ENCODE data around the gene IFT88.

DNA sequence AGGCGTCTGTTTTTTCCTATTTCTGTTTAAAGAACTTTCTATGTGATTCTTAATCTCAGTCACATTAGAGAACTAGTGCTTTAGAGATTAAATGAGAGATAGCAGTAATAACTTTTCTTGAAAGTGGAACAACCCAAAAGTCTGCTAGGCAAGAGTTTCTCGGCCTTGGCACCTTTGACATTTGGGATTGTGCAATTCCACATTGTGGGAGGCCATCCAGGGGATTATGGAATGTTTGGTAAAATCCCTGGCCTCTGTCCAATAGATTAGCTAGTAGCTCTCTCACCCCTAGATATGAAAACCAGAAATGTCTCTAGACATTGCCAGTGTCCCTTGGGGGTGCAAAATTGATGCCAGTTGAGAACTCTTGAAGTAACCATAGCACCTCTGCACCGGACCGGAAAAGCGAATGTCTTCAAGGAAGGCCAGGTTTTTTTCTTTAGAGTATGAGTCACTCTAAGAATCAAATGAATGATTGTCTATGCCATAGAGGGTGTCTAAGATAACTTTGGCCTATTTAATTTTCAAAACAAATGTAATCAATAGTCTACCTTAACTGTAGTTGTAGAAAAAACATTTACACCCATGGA lies 91.6 kb downstream of the IFT88 start:
- TF ChIP-seq, protein P1, sequence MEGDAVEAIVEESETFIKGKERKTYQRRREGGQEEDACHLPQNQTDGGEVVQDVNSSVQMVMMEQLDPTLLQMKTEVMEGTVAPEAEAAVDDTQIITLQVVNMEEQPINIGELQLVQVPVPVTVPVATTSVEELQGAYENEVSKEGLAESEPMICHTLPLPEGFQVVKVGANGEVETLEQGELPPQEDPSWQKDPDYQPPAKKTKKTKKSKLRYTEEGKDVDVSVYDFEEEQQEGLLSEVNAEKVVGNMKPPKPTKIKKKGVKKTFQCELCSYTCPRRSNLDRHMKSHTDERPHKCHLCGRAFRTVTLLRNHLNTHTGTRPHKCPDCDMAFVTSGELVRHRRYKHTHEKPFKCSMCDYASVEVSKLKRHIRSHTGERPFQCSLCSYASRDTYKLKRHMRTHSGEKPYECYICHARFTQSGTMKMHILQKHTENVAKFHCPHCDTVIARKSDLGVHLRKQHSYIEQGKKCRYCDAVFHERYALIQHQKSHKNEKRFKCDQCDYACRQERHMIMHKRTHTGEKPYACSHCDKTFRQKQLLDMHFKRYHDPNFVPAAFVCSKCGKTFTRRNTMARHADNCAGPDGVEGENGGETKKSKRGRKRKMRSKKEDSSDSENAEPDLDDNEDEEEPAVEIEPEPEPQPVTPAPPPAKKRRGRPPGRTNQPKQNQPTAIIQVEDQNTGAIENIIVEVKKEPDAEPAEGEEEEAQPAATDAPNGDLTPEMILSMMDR (IDR thresholded peaks at IDR 0.05 in 2 of 3, conservative IDR thresholded peaks at IDR 0.05 in 1 of 3; ENCODE audit: insufficient read depth in 2 of 3, low read depth in 1 of 3, low read length in 3 of 3), result no peak
- TF ChIP-seq ATF7 (IDR thresholded peaks at IDR 0.05) (no peak), MAFF (IDR thresholded peaks at IDR 0.05; ENCODE audit: low read length) (no peak), CEBPB (tag; IDR thresholded peaks at IDR 0.05) (no peak), RNF2 (IDR thresholded peaks at IDR 0.05) (no peak), JUND (IDR thresholded peaks at IDR 0.05; ENCODE audit: borderline replicate concordance, low read depth, low read length) (no peak), JUND (tag; IDR thresholded peaks at IDR 0.05; ENCODE audit: borderline replicate concordance, low read depth, low read length) (no peak), CBX5 (IDR thresholded peaks at IDR 0.05; ENCODE audit: borderline replicate concordance, low read depth) (no peak), MXI1 (IDR thresholded peaks at IDR 0.05; ENCODE audit: low read depth, low read length) (no peak)

Measured in K562 (cell line).